Activated CD8-positive, alpha-beta memory T cell treated with anti-CD3 and anti-CD28 coated beads, Interleukin-2, amount 50 U/mL, for 4 hours (primary cell): Measurements from ENCODE around the gene TRIML1.

Experiments
- DNase-seq: peaks from one replicate; pipeline ENCODE4 v3.0.0-alpha.2; 2020

Gene TRIML1

GRCh38 chr4:188139141-188139540 is at the start of gene TRIML1:
TSS of gene TRIML1 (plus strand) at chr4:188139441. CDS start at chr4:188139559, 118 bp downstream.
- DNase-seq: no peak

- no peak for DNase-seq
These were observed 46.4 kb upstream of the TRIML1 start for GRCh38 chr4:188092824-188093223.

GRCh38 chr4:188106454-188106853 is 32.8 kb upstream of the TRIML1 start:
- no peak for DNase-seq

- DNase-seq: no peak
These were observed 31.1 kb upstream of the TRIML1 start for GRCh38 chr4:188107931-188108843.

- DNase-seq: no peak
These were observed 30.0 kb upstream of the TRIML1 start, which contains the start of gene TRIML2 for GRCh38 chr4:188109157-188109755. TSS of gene TRIML2 (minus strand) at chr4:188109603. CDS start at chr4:188105368, 4,235 bp downstream.

- no peak for DNase-seq
These were observed 29.2 kb upstream of the TRIML1 start for GRCh38 chr4:188110036-188110435.

- DNase-seq: no peak
These were observed 28.3 kb upstream of the TRIML1 start for GRCh38 chr4:188110741-188111471.

- DNase-seq: no peak
These were observed 27.3 kb upstream of the TRIML1 start for GRCh38 chr4:188111955-188112354.

- no peak for DNase-seq
These were observed 26.1 kb upstream of the TRIML1 start for GRCh38 chr4:188113156-188113555.

GRCh38 chr4:188117631-188118324 is 21.5 kb upstream of the TRIML1 start:
- no peak for DNase-seq

GRCh38 chr4:188121530-188121929 is 17.7 kb upstream of the TRIML1 start:
- DNase-seq: no peak

- no peak for DNase-seq
These were observed 11.9 kb upstream of the TRIML1 start for GRCh38 chr4:188127214-188127874.

- no peak for DNase-seq
These were observed 8.9 kb upstream of the TRIML1 start for GRCh38 chr4:188130355-188130754.

- DNase-seq: no peak
These were observed 7.0 kb upstream of the TRIML1 start for GRCh38 chr4:188132232-188132631.

GRCh38 chr4:188138227-188138626 is 1.0 kb upstream of the TRIML1 start:
- no peak for DNase-seq

GRCh38 chr4:188139671-188140070 is 430 bp downstream of the TRIML1 start:
- DNase-seq: no peak

- DNase-seq: no peak
These were observed 4.5 kb downstream of the TRIML1 start for GRCh38 chr4:188143731-188144130.

- no peak for DNase-seq
These were observed 6.4 kb downstream of the TRIML1 start for GRCh38 chr4:188145601-188146000.

- no peak for DNase-seq
These were observed 7.4 kb downstream of the TRIML1 start for GRCh38 chr4:188146618-188147017.

- no peak for DNase-seq
These were observed 7.9 kb downstream of the TRIML1 start for GRCh38 chr4:188147176-188147575.

- DNase-seq: no peak
These were observed 8.5 kb downstream of the TRIML1 start for GRCh38 chr4:188147776-188148175.
